ENCODE measurements around the gene IRAK1BP1. TPM values are rescaled to one million over a fixed set of nuclear protein-coding genes. Genes with fewer than 3 reads are reported as not detected.

IRAK1BP1 gene
- total RNA-seq, 1 experiment from 2014 or later, result 6.1 TPM

GRCh38 chr6:78947962-78948361, 80.6 kb downstream of the IRAK1BP1 start (continued):
- no peak for TF ChIP-seq ZNF317 (CRISPR knock-in tag; IDR thresholded peaks at IDR 0.05; ENCODE audit: borderline replicate concordance, low read depth)
- TF ChIP-seq FOXK1 (CRISPR knock-in tag; IDR thresholded peaks at IDR 0.05), result no peak

- ATAC-seq (no peak), DNase-seq (ENCODE audit: low spot score) (no peak)
- H3K36me3 Mint-ChIP-seq, result peaks cover 88% of the 10 kb centered on the region
- H3K27me3 Mint-ChIP-seq (ENCODE audit: low read depth), result no peaks in the 10 kb centered on the region
- ChIA-PET POLR2A (no interaction called here), CTCF (no interaction called here)
- peaks cover 30% of the 10 kb centered on the region for H3K9me3 Mint-ChIP-seq
- H3K4me1 Mint-ChIP-seq, result no peaks in the 10 kb centered on the region
- H3K27ac Mint-ChIP-seq, result no peak overlapping the region
- TF ChIP-seq NR3C1 (CRISPR knock-in tag; conservative IDR thresholded peaks at IDR 0.05; ENCODE audit: low read depth), result no peak
- no peak for TF ChIP-seq ZBTB21 (CRISPR knock-in tag; IDR thresholded peaks at IDR 0.05; ENCODE audit: borderline replicate concordance)
- no peak for TF ChIP-seq IRF2 (CRISPR knock-in tag; IDR thresholded peaks at IDR 0.05; ENCODE audit: borderline replicate concordance, low read depth)
- TF ChIP-seq ZNF416 (CRISPR knock-in tag; IDR thresholded peaks at IDR 0.05), result no peak
- no peak for TF ChIP-seq ZBTB43 (CRISPR knock-in tag; IDR thresholded peaks at IDR 0.05)
- no peak for TF ChIP-seq NR1H2 (CRISPR knock-in tag; IDR thresholded peaks at IDR 0.05)
- TF ChIP-seq USF2 (CRISPR knock-in tag; IDR thresholded peaks at IDR 0.05), result no peak
- TF ChIP-seq ZNF425 (CRISPR knock-in tag; conservative IDR thresholded peaks at IDR 0.05), result no peak
- no peak for TF ChIP-seq TEAD4 (CRISPR knock-in tag; IDR thresholded peaks at IDR 0.05)
- TF ChIP-seq TP53 (CRISPR knock-in tag; IDR thresholded peaks at IDR 0.05), result no peak
- TF ChIP-seq JUN (CRISPR knock-in tag; IDR thresholded peaks at IDR 0.05), result no peak
- no peak for TF ChIP-seq ZNF138 (CRISPR knock-in tag; conservative IDR thresholded peaks at IDR 0.05)
- H3K4me3 Mint-ChIP-seq, result no peak overlapping the region
Observed at GRCh38 chr6:78948785-78949184, 81.4 kb downstream of the IRAK1BP1 start.

- H3K27me3 Mint-ChIP-seq (ENCODE audit: low read depth), result no peaks in the 10 kb centered on the region
- ChIA-PET POLR2A (interaction anchor here (0.6 kb wide), 1 partner anchor 55 kb away, joined by 5 read pairs; no protein-coding TSS in a partner anchor), CTCF (no interaction called here)
- ATAC-seq (no peak), DNase-seq (ENCODE audit: low spot score) (no peak)
- no peak overlapping the region for H3K27ac Mint-ChIP-seq
- peaks cover 11% of the 10 kb centered on the region for H3K4me1 Mint-ChIP-seq
- H3K36me3 Mint-ChIP-seq, result peaks cover 83% of the 10 kb centered on the region
- peaks cover 30% of the 10 kb centered on the region for H3K9me3 Mint-ChIP-seq
- no peak overlapping the region for H3K4me3 Mint-ChIP-seq
- TF ChIP-seq ZNF263 (CRISPR knock-in tag; IDR thresholded peaks at IDR 0.05; ENCODE audit: low read depth) (no peak), E2F1 (CRISPR knock-in tag; IDR thresholded peaks at IDR 0.05) (no peak), ZNF425 (CRISPR knock-in tag; conservative IDR thresholded peaks at IDR 0.05) (no peak), KAT7 (CRISPR knock-in tag; IDR thresholded peaks at IDR 0.05; ENCODE audit: borderline replicate concordance) (no peak)
Observed at GRCh38 chr6:78952362-78952761, 85.0 kb downstream of the IRAK1BP1 start.

Other genes starting within 250 kb of the IRAK1BP1 start
- gene PHIP, start 210.7 kb downstream of the IRAK1BP1 start, total RNA-seq (2021), result 45.6 to 47.3 TPM (median 45.7 TPM) in 3 replicates